Ectodermal cell (in vitro differentiated cells): ENCODE data around the gene MROH2B. TPM values are rescaled to one million over a fixed set of nuclear protein-coding genes. Genes with fewer than 3 reads are reported as not detected.

Experiments used
- H3K27ac ChIP-seq: 2 replicates; pipeline ENCODE4 v1.7.0; 2013; ENCODE audit warnings: mild to moderate bottlenecking, low read depth, low read length; ENCODE audit not compliant: insufficient read depth, poor library complexity, severe bottlenecking
- H3K27me3 ChIP-seq: 2 replicates; pipeline ENCODE4 v1.7.0; 2013; ENCODE audit warnings: mild to moderate bottlenecking, low read length; ENCODE audit not compliant: insufficient read depth, control insufficient read depth, poor library complexity, severe bottlenecking
- H3K36me3 ChIP-seq: one replicate; pipeline ENCODE4 v1.7.0; 2013; ENCODE audit warnings: low read length; ENCODE audit not compliant: control insufficient read depth, insufficient read depth
- H3K4me1 ChIP-seq: one replicate; pipeline ENCODE4 v1.7.0; 2013; ENCODE audit warnings: low read length; ENCODE audit not compliant: control insufficient read depth, insufficient read depth
- H3K4me3 ChIP-seq: 2 replicates; pipeline ENCODE4 v1.7.0; 2013; ENCODE audit warnings: low read depth, low read length, control low read depth; ENCODE audit not compliant: insufficient read depth
- H3K9me3 ChIP-seq: 2 replicates; pipeline ENCODE4 v1.7.0; 2013; ENCODE audit warnings: mild to moderate bottlenecking, low read length, moderate library complexity; ENCODE audit not compliant: control insufficient read depth
- WGBS, 2 experiments: methylation state at CpG; one replicate each; pipeline ENCODE4 v1.1.7; 2013; ENCODE audit warnings: missing lambda C conversion rate in 2 of 2; 5-methylcytosine and 5-hydroxymethylcytosine counted together
- polyA plus RNA-seq, 4 experiments: library from polyadenylated mRNA; stranded (reverse); fragments of 50-300 nt; gene quantifications; one replicate each; pipeline ENCODE4 v1.2.3, GENCODE V29; 2013

MROH2B gene
- not detected for polyA plus RNA-seq (2013, experiment 1 of 4)
- polyA plus RNA-seq (2013, experiment 2 of 4), result not detected
- polyA plus RNA-seq (2013, experiment 3 of 4), result not detected
- not detected for polyA plus RNA-seq (2013, experiment 4 of 4)

- H3K9me3 ChIP-seq, result no peaks in the 10 kb centered on the region
- WGBS, 2 experiments, result 95 to 100% methylated on average over 1 of the region's 1 CpG
- no peaks in the 10 kb centered on the region for H3K4me1 ChIP-seq
- H3K36me3 ChIP-seq, result no peaks in the 10 kb centered on the region
- H3K4me3 ChIP-seq, result no peak within 1 kb of the TSS
- no peaks in the 10 kb centered on the region for H3K27me3 ChIP-seq
- H3K27ac ChIP-seq, result no peak within 1 kb of the TSS
Measured at GRCh38 chr5:41071242-41071641, at the start of gene MROH2B. Gene MROH2B (minus strand): TSS chr5:41071342. CDS start chr5:41070852, 490 bp downstream.

- Histone ChIP-seq H3K27ac (no peak overlapping the region), H3K9me3 (peaks cover 2% of the 10 kb centered on the region), H3K36me3 (no peaks in the 10 kb centered on the region), H3K4me1 (no peaks in the 10 kb centered on the region), H3K4me3 (no peak overlapping the region), H3K27me3 (no peaks in the 10 kb centered on the region)
- WGBS, 2 experiments, result 96 to 97% methylated on average over 8 of the region's 8 CpGs
Measured at GRCh38 chr5:41120600-41120999, 49.5 kb upstream of the MROH2B start.

- peaks cover 2% of the 10 kb centered on the region for H3K9me3 ChIP-seq
- H3K27ac ChIP-seq, result no peak overlapping the region
- H3K4me1 ChIP-seq, result no peaks in the 10 kb centered on the region
- 91 to 100% methylated on average over 3 of the region's 3 CpGs for WGBS, 2 experiments
- no peaks in the 10 kb centered on the region for H3K36me3 ChIP-seq
- no peak overlapping the region for H3K4me3 ChIP-seq
- H3K27me3 ChIP-seq, result no peaks in the 10 kb centered on the region
Measured at GRCh38 chr5:41118177-41118576, 47.0 kb upstream of the MROH2B start.

GRCh38 chr5:41115281-41115680 lies 44.1 kb upstream of the MROH2B start:
- Histone ChIP-seq H3K4me1 (no peaks in the 10 kb centered on the region), H3K4me3 (no peak overlapping the region), H3K27ac (no peak overlapping the region), H3K36me3 (no peaks in the 10 kb centered on the region), H3K9me3 (no peaks in the 10 kb centered on the region), H3K27me3 (no peaks in the 10 kb centered on the region)
- WGBS, 2 experiments, result 80 to 96% methylated on average over 1 to 2 of the region's 2 CpGs

GRCh38 chr5:41112486-41113455 lies 41.6 kb upstream of the MROH2B start:
- Histone ChIP-seq H3K27me3 (no peaks in the 10 kb centered on the region), H3K4me1 (no peaks in the 10 kb centered on the region), H3K4me3 (no peak overlapping the region), H3K27ac (no peak overlapping the region), H3K36me3 (no peaks in the 10 kb centered on the region), H3K9me3 (no peaks in the 10 kb centered on the region)
- 94 to 100% methylated on average over 2 of the region's 2 CpGs for WGBS, 2 experiments

GRCh38 chr5:41109186-41109585 lies 38.0 kb upstream of the MROH2B start:
- Histone ChIP-seq H3K4me1 (no peaks in the 10 kb centered on the region), H3K27ac (no peak overlapping the region), H3K9me3 (no peaks in the 10 kb centered on the region), H3K36me3 (no peaks in the 10 kb centered on the region), H3K27me3 (no peaks in the 10 kb centered on the region), H3K4me3 (no peak overlapping the region)

- Histone ChIP-seq H3K27me3 (no peaks in the 10 kb centered on the region), H3K4me1 (no peaks in the 10 kb centered on the region), H3K9me3 (no peaks in the 10 kb centered on the region), H3K36me3 (no peaks in the 10 kb centered on the region), H3K27ac (no peak overlapping the region), H3K4me3 (no peak overlapping the region)
Measured at GRCh38 chr5:41102341-41102740, 31.2 kb upstream of the MROH2B start.

- no peak overlapping the region for H3K4me3 ChIP-seq
- H3K27me3 ChIP-seq, result no peaks in the 10 kb centered on the region
- no peaks in the 10 kb centered on the region for H3K9me3 ChIP-seq
- 93 to 94% methylated on average over 2 of the region's 2 CpGs for WGBS, 2 experiments
- H3K4me1 ChIP-seq, result no peaks in the 10 kb centered on the region
- H3K27ac ChIP-seq, result no peak overlapping the region
- no peaks in the 10 kb centered on the region for H3K36me3 ChIP-seq
Measured at GRCh38 chr5:41097642-41098041, 26.5 kb upstream of the MROH2B start.

GRCh38 chr5:41095324-41096101 lies 24.4 kb upstream of the MROH2B start:
- no peaks in the 10 kb centered on the region for H3K27me3 ChIP-seq
- H3K9me3 ChIP-seq, result no peaks in the 10 kb centered on the region
- H3K27ac ChIP-seq, result no peak overlapping the region
- no peaks in the 10 kb centered on the region for H3K36me3 ChIP-seq
- no peaks in the 10 kb centered on the region for H3K4me1 ChIP-seq
- H3K4me3 ChIP-seq, result no peak overlapping the region
- 92 to 96% methylated on average over 5 of the region's 5 CpGs for WGBS, 2 experiments

GRCh38 chr5:41094871-41095270 lies 23.7 kb upstream of the MROH2B start:
- H3K4me3 ChIP-seq, result no peak overlapping the region
- WGBS, 2 experiments, result 90 to 97% methylated on average over 2 of the region's 2 CpGs
- H3K4me1 ChIP-seq, result no peaks in the 10 kb centered on the region
- no peak overlapping the region for H3K27ac ChIP-seq
- H3K27me3 ChIP-seq, result no peaks in the 10 kb centered on the region
- no peaks in the 10 kb centered on the region for H3K36me3 ChIP-seq
- H3K9me3 ChIP-seq, result no peaks in the 10 kb centered on the region
